Mesenchymal stem cell (in vitro differentiated cells and primary cell): Measurements from ENCODE around the gene NMNAT3.
A peak's percentile ranks its signal among the peaks of the same experiment; 100 is the strongest.

Source experiments
- DNase-seq: peaks from one replicate; pipeline ENCODE4 v3.0.0-alpha.2; 2013
- H2AFZ ChIP-seq: one replicate; pipeline ENCODE4 v1.6.1; 2013; ENCODE audit warnings: low read depth, mild to moderate bottlenecking, control low read depth, inconsistent platforms, low read length, moderate library complexity
- H2AK5ac ChIP-seq: 2 replicates; pipeline ENCODE4 v1.6.1; 2013; ENCODE audit warnings: low read length, moderate library complexity, mild to moderate bottlenecking, inconsistent platforms; ENCODE audit not compliant: severe bottlenecking
- H2BK120ac ChIP-seq: one replicate; pipeline ENCODE4 v1.6.1; 2013; ENCODE audit warnings: low read depth, mild to moderate bottlenecking, inconsistent platforms, low read length, moderate library complexity
- H2BK12ac ChIP-seq, 2 experiments: one replicate each; pipeline ENCODE4 v1.6.1; 2013; ENCODE audit warnings: inconsistent platforms in 2 of 2, low read length in 2 of 2, mild to moderate bottlenecking in 2 of 2, moderate library complexity in 2 of 2, control low read depth in 1 of 2
- H2BK15ac ChIP-seq: one replicate; pipeline ENCODE4 v1.6.1; 2013; ENCODE audit warnings: mild to moderate bottlenecking, low read depth, inconsistent platforms; ENCODE audit not compliant: poor library complexity, severe bottlenecking
- H2BK5ac ChIP-seq: 2 replicates; pipeline ENCODE4 v1.6.1; 2013; ENCODE audit warnings: low read depth, mild to moderate bottlenecking, low read length, control low read depth, inconsistent platforms; ENCODE audit not compliant: poor library complexity, severe bottlenecking
- H3K14ac ChIP-seq, 2 experiments: one replicate each; pipeline ENCODE4 v1.6.1; 2013; ENCODE audit warnings: inconsistent platforms in 2 of 2, low read length in 2 of 2, control low read depth in 1 of 2, mild to moderate bottlenecking in 1 of 2, moderate library complexity in 1 of 2
- H3K18ac ChIP-seq, 2 experiments: one replicate each; pipeline ENCODE4 v1.6.1; 2013; ENCODE audit warnings: inconsistent platforms in 2 of 2, low read length in 2 of 2, control low read depth in 1 of 2, low read depth in 1 of 2, mild to moderate bottlenecking in 1 of 2
- H3K23ac ChIP-seq, 2 experiments: one replicate each; pipeline ENCODE4 v1.6.1; 2013; ENCODE audit warnings: inconsistent platforms in 2 of 2, low read length in 2 of 2, mild to moderate bottlenecking in 2 of 2, moderate library complexity in 2 of 2, control low read depth in 1 of 2
- H3K27ac ChIP-seq: 2 replicates; pipeline ENCODE4 v1.5.1; 2013; ENCODE audit warnings: mild to moderate bottlenecking, moderate library complexity, low read length, control low read depth, inconsistent platforms; ENCODE audit not compliant: poor library complexity, severe bottlenecking
- H3K27me3 ChIP-seq, 2 experiments: 2 replicates each; pipeline versions ENCODE4 v1.6.1 to v1.7.0; 2013; ENCODE audit warnings: low read length in 2 of 2, mild to moderate bottlenecking in 2 of 2, moderate library complexity in 2 of 2, control low read depth in 1 of 2, inconsistent platforms in 1 of 2; ENCODE audit not compliant: control insufficient read depth in 1 of 2, insufficient read depth in 1 of 2
- H3K36me3 ChIP-seq, 2 experiments: 2 replicates each; pipeline versions ENCODE4 v1.6.1 to v1.7.0; 2013; ENCODE audit warnings: low read length in 2 of 2, control low read depth in 1 of 2, inconsistent platforms in 1 of 2, low read depth in 1 of 2, mild to moderate bottlenecking in 1 of 2; ENCODE audit not compliant: insufficient read depth in 2 of 2, control insufficient read depth in 1 of 2
- H3K4ac ChIP-seq, 2 experiments: one replicate each; pipeline ENCODE4 v1.6.1; 2013; ENCODE audit warnings: inconsistent platforms in 2 of 2, low read length in 2 of 2, mild to moderate bottlenecking in 2 of 2, moderate library complexity in 2 of 2, control low read depth in 1 of 2, low read depth in 1 of 2
- H3K4me1 ChIP-seq: 2 replicates; pipeline ENCODE4 v1.6.1; 2013; ENCODE audit warnings: low read depth, low read length, control low read depth; ENCODE audit not compliant: control insufficient read depth, insufficient read depth
- H3K4me2 ChIP-seq: 2 replicates; pipeline ENCODE4 v1.6.1; 2013; ENCODE audit warnings: low read length, mild to moderate bottlenecking, inconsistent platforms; ENCODE audit not compliant: poor library complexity, severe bottlenecking
- H3K4me3 ChIP-seq, 2 experiments: 2 replicates each; pipeline versions ENCODE4 v1.5.1 to v1.7.0; 2013; ENCODE audit warnings: low read length in 2 of 2, mild to moderate bottlenecking in 2 of 2, control low read depth in 1 of 2, low read depth in 1 of 2; ENCODE audit not compliant: insufficient read depth in 1 of 2
- H3K79me1 ChIP-seq: replicated peaks from 2 replicates; pipeline ENCODE4 v1.6.1; 2013; ENCODE audit warnings: mild to moderate bottlenecking, control low read depth, low read length, inconsistent platforms; ENCODE audit not compliant: poor library complexity, severe bottlenecking
- H3K9ac ChIP-seq: 2 replicates; pipeline ENCODE4 v1.7.0; 2013; ENCODE audit warnings: mild to moderate bottlenecking, low read length, moderate library complexity
- H3K9me3 ChIP-seq: 2 replicates; pipeline ENCODE4 v1.7.0; 2013; ENCODE audit warnings: mild to moderate bottlenecking, low read length; ENCODE audit not compliant: control insufficient read depth
- H4K8ac ChIP-seq: one replicate; pipeline ENCODE4 v1.6.1; 2013; ENCODE audit warnings: inconsistent platforms, mild to moderate bottlenecking, low read length, moderate library complexity
- H4K91ac ChIP-seq: one replicate; pipeline ENCODE4 v1.6.1; 2013; ENCODE audit warnings: mild to moderate bottlenecking, low read length, inconsistent platforms
- WGBS: methylation state at CpG from one replicate; pipeline ENCODE4 v1.1.7; 2013; ENCODE audit warnings: mixed read lengths; 5-methylcytosine and 5-hydroxymethylcytosine counted together

Gene NMNAT3

DNA sequence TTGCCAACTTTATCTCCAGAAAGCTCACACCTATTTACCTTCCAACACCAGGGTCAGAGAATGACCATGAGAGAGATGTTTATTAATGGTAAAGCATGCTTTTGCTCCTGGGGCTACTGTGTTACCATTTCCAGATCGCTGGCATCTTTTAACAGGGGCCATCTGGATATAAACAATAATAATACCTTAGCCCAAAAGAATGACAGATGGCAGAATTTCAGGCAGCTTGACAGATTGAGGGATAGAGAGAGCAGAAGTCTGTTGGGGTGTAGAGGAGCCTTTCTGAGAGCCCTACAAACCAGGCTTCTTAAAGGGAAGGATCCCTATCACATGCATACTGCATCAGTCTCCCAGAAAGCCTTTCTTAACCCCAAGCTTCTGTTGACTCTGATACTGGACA is 156.0 kb downstream of the NMNAT3 start:
- H3K27ac ChIP-seq = no peak overlapping the region
- H3K36me3 ChIP-seq = no peaks in the 10 kb centered on the region
- no peaks in the 10 kb centered on the region for H3K4me1 ChIP-seq
- H2BK5ac ChIP-seq = no peak overlapping the region
- no CpG with 5 or more reads among the region's 1 CpG for WGBS
- no peak overlapping the region for H3K14ac ChIP-seq
- H3K23ac ChIP-seq = no peak overlapping the region
- no peak overlapping the region for H3K9ac ChIP-seq
- no peak overlapping the region for H4K8ac ChIP-seq
- no peak overlapping the region for H2BK15ac ChIP-seq
- H3K79me1 ChIP-seq = no peaks in the 10 kb centered on the region
- no peak overlapping the region for H3K4me3 ChIP-seq
- H3K4ac ChIP-seq = no peak overlapping the region
- no peak overlapping the region for H2BK120ac ChIP-seq
- no peak overlapping the region for H4K91ac ChIP-seq
- H3K18ac ChIP-seq = no peak overlapping the region
- H2BK12ac ChIP-seq = no peak overlapping the region
- H2AFZ ChIP-seq = no peak overlapping the region
- no peaks in the 10 kb centered on the region for H3K9me3 ChIP-seq
- H2AK5ac ChIP-seq = no peak overlapping the region
- no peak for DNase-seq
- H3K27me3 ChIP-seq = peaks cover 9 to 10% of the 10 kb centered on the region in 2 experiments
- no peak overlapping the region for H3K4me2 ChIP-seq

DNA sequence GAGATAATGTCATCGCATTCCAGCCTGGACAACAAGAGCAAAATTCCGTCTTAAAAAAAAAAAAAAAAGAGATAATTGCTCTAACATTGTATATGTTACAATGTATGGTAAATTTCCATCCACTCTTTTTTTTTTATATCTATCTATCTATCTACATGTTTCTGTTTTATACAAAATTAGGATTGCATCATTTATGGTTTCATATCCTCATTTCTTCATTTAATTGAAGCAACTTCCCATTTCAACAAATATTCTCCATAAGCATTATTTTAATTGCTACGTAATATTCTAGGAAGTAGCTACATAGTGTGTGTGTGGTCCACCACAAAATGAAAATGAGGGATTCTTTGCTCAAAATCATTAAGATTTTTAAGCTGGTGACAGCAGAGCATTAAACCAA is 156.6 kb downstream of the NMNAT3 start:
- Histone ChIP-seq H3K4ac (no peak overlapping the region), H3K36me3 (no peaks in the 10 kb centered on the region), H2BK15ac (no peak overlapping the region), H3K79me1 (no peaks in the 10 kb centered on the region), H3K27me3 (peaks cover 11 to 14% of the 10 kb centered on the region in 2 experiments), H3K14ac (no peak overlapping the region), H3K27ac (no peak overlapping the region), H3K4me2 (no peak overlapping the region), H2BK120ac (no peak overlapping the region), H4K91ac (no peak overlapping the region), H3K18ac (no peak overlapping the region), H2AK5ac (no peak overlapping the region), H2BK12ac (no peak overlapping the region), H3K4me1 (no peaks in the 10 kb centered on the region), H3K23ac (no peak overlapping the region), H2AFZ (no peak overlapping the region), H3K9me3 (no peaks in the 10 kb centered on the region), H4K8ac (no peak overlapping the region), H3K4me3 (no peak overlapping the region), H2BK5ac (no peak overlapping the region), H3K9ac (no peak overlapping the region)
- no peak for DNase-seq
- WGBS = 100% methylated on average over 1 of the region's 3 CpGs

DNA sequence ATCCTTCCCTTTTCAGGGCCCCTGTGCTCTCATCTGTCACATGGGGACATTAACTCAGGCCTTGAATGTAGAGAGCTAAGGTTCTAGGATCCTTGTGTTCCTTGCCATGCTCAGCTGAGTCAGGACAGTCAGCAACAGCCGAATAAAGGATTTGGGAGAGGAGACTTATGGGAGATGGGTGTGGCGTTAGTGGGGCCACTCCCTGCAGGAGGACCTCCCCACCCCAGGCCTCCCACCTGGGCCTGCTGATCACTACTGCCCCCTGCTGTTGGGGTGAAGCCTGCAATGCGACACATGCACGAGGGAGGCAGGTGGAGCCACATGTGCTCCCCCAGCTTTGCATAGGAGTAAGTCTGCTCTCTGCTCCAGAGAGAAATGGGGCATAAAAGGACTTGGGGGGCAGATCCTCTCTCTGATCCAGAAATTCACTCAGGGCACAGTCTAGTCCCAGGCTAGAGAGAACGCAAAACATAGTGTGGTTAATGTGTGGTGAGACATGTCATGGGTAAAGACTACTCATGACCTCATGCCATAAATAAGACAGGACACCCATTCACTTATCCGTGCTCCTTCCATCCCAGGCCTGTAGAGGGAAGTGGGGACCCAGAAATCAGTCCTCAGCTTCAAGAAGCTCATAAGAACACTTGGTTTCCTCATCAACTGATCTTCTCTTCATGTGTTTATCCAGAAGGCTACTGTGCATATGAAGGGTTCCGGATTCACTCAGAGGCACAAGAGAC is 157.6 kb downstream of the NMNAT3 start:
- no peak overlapping the region for H2BK5ac ChIP-seq
- H2BK120ac ChIP-seq = no peak overlapping the region
- H3K27ac ChIP-seq = no peak overlapping the region
- H3K4me1 ChIP-seq = no peaks in the 10 kb centered on the region
- H3K4ac ChIP-seq = no peak overlapping the region
- H2AK5ac ChIP-seq = no peak overlapping the region
- no peak overlapping the region for H2BK12ac ChIP-seq
- H3K9me3 ChIP-seq = no peaks in the 10 kb centered on the region
- no peaks in the 10 kb centered on the region for H3K36me3 ChIP-seq
- H4K8ac ChIP-seq = no peak overlapping the region
- no peak overlapping the region for H3K14ac ChIP-seq
- no peak overlapping the region for H3K9ac ChIP-seq
- H3K23ac ChIP-seq = no peak overlapping the region
- no peak for DNase-seq
- no peak overlapping the region for H3K4me3 ChIP-seq
- H3K79me1 ChIP-seq = no peaks in the 10 kb centered on the region
- H2AFZ ChIP-seq = no peak overlapping the region
- H4K91ac ChIP-seq = peak overlapping the region; percentile 27
- H2BK15ac ChIP-seq = no peak overlapping the region
- H3K18ac ChIP-seq = no peak overlapping the region
- peaks cover 11 to 18% of the 10 kb centered on the region in 2 experiments for H3K27me3 ChIP-seq
- WGBS = 90% methylated on average over 6 of the region's 7 CpGs
- H3K4me2 ChIP-seq = no peak overlapping the region

DNA sequence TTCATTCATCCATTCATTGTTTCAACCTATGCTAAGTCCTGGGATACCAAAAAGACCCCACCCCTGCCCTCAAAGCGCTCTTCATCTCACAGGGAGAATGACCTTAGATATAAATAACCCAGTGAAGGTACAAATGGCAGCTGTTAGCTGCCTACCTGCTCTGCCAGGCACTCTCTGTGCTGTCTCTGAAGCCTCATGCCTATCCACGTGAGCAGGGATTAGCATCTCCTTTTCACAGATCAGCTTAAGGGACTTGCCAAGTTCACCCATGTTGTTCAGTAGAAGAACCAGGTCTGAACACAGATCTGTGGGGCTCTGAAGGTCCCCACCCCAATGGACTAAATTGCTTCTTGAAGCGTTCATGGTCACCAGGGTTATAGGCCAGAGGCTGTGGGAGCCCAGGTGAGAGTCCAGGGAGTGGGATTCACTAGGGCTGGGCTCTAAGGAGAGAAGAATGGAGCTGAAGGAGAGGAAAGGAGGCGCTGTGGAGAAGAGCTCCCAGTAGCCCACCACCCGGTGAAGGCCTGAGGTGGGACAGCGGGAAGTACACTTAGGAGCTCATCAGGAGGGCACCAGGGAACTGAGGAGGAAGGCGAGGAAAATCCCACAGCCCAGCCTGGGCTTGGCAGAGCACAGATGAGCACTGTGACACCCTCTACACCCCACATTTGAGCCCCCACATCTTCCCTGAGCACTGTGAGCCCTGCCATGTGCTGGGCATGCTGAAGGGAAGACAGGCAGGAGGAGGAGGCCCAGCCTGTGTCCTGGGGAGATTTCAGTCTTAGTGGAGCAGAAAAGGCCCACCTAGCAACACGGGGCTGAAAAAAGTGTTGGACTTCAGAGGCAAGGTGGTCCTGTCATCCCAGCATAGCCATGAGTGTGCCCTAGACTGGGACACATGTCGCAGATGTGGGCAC is 158.6 kb downstream of the NMNAT3 start:
- no peak overlapping the region for H3K9ac ChIP-seq
- no peak overlapping the region for H2BK15ac ChIP-seq
- no peak overlapping the region for H2AFZ ChIP-seq
- DNase-seq = no peak
- no peak overlapping the region for H2BK5ac ChIP-seq
- WGBS = 82% methylated on average over 8 of the region's 9 CpGs
- no peaks in the 10 kb centered on the region for H3K9me3 ChIP-seq
- H3K4me2 ChIP-seq = no peak overlapping the region
- H2AK5ac ChIP-seq = no peak overlapping the region
- no peak overlapping the region for H3K27ac ChIP-seq
- no peak overlapping the region for H3K4ac ChIP-seq
- no peaks in the 10 kb centered on the region for H3K36me3 ChIP-seq
- no peak overlapping the region for H4K91ac ChIP-seq
- H3K79me1 ChIP-seq = no peaks in the 10 kb centered on the region
- H3K14ac ChIP-seq = no peak overlapping the region
- no peak overlapping the region for H3K23ac ChIP-seq
- H3K4me3 ChIP-seq = no peak overlapping the region
- H3K27me3 ChIP-seq = peaks cover 11 to 18% of the 10 kb centered on the region in 2 experiments
- no peak overlapping the region for H3K18ac ChIP-seq
- no peak overlapping the region for H2BK120ac ChIP-seq
- no peaks in the 10 kb centered on the region for H3K4me1 ChIP-seq
- H2BK12ac ChIP-seq = no peak overlapping the region
- H4K8ac ChIP-seq = no peak overlapping the region
